ENCODE data around the gene RPS6KB2.

The RPS6KB2 gene

DNA sequence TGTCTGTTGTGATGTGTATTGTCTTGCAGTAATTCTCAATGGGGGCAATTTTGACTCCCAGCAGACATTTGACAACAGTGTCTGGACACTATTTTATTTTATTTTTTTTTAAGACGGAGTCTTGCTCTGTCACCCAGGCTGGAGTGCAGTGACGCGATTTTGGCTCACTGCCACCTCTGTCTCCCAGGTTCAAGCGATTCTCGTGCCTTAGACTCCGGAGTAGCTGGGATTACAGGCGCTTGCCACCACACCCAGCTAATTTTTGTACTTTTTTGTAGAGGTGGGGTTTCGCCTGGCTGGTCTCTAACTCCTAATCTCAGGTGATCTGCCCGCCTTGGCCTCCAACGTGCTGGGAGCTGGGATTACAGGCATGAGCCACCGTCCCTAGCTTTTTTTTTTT lies 1.4 kb downstream of the RPS6KB2 start:
- no peak for DNase-seq

DNA sequence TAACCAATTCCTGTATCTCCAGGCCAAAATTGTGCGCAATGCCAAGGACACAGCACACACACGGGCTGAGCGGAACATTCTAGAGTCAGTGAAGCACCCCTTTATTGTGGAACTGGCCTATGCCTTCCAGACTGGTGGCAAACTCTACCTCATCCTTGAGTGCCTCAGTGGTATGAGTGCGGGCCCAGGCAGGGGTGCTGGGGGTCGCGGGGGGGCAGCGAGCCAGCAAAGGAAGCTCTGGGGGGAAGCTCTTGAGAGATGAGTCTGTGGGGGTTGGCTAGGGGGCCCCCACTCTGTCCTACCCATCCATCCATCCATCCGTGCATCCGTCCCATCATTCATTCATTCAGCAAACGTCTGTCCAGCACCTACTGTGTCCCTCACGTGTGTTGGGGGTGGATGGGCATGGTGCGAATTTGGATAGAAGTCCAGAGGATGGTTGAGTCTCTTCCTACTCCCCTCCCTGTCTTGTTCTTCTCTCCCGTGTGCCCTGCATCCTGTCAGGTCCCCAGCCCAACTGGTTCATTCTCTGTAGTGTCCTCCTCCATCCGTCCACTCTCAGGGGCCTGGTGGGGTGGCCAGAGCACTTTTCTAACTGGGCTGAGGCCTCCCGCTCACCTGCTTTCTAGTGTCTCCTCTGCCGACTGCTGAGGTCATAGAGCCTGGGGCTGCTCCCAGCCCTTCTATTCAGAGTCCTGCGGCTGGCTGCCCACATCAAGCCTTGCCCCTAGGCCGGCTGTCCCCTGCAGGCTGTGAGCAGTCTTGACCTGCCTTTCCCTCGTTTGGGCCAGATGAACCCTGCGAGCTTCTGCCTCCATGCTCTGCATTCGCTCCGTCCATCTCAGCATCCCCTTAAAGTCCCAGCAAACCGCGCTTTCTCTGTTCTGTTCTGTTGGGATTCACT lies 3.3 kb downstream of the RPS6KB2 start:
- DNase-seq: no peak

DNA sequence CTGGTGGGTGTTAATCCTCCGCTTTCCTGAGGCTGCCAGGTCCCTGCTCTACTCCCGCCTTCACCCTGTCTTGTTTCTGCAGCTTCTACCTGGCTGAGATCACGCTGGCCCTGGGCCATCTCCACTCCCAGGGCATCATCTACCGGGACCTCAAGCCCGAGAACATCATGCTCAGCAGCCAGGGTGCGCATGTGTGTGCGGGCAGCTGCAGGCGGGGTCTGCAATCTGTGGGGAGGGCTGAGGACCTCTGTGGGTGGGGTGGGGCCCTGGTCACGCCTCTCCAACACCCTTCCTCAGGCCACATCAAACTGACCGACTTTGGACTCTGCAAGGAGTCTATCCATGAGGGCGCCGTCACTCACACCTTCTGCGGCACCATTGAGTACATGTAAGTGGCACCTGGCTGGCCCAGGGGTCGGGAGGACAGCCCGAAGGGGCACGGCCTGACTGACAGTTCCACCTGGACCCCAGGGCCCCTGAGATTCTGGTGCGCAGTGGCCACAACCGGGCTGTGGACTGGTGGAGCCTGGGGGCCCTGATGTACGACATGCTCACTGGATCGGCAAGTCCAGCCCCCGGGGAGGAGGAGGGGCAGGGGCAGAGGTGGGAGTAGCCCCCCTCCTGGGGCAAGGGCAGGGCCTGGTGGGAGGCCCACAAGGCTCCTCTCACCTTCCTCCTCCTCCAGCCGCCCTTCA lies 4.5 kb downstream of the RPS6KB2 start:
- no peak for DNase-seq

DNA sequence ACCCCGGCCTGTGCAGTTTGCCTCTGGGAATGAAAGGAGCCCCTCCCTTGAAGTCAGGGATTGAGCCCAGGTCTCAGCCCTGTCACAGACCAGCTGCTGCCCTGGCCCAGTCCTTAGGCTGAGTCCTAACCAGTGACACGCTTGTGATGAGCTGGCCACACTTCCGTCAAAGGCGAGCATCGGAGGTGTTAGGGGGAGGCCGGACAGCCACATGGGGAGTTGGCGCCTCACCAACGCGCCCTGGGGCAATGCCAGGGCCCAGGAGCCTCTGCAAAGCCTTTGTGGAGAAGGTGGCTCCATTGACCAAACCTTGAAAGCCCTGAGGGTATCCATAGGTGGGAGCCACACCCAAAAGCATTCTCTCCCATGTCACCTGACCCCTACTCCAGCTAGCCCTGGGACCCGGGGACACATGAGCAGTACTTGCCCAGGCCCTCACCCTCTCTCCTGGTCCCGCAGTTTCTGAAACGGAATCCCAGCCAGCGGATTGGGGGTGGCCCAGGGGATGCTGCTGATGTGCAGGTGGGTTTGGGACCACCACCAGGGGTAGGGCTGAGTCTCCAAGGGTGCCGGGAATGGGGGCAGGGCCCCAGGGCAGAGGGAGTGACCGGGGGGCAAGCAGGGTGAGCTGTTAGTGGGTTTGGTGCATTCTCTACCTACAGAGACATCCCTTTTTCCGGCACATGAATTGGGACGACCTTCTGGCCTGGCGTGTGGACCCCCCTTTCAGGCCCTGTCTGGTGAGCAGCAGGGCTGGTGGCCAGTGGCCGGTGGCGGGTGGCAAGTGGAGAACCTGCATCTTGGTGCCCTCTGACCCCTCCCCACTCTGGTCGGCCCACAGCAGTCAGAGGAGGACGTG lies 5.5 kb downstream of the RPS6KB2 start:
- peak; percentile 36 for DNase-seq

DNA sequence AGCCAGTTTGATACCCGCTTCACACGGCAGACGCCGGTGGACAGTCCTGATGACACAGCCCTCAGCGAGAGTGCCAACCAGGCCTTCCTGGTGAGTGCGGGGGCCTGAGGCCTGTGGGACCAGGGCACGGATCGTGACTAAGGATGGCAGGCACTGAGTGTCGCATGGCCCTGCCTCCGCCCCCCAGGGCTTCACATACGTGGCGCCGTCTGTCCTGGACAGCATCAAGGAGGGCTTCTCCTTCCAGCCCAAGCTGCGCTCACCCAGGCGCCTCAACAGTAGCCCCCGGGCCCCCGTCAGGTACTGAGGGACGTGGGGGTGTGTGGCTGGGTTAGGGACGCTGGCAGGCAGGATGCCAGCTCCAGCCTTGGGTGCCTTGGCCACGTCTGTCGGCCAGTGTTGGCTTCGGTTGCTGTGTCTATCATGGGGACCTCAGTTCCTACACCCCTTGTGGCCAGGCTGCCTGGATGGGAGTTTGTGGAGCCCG lies 6.1 kb downstream of the RPS6KB2 start:
- DNase-seq: peak; percentile 55

DNA sequence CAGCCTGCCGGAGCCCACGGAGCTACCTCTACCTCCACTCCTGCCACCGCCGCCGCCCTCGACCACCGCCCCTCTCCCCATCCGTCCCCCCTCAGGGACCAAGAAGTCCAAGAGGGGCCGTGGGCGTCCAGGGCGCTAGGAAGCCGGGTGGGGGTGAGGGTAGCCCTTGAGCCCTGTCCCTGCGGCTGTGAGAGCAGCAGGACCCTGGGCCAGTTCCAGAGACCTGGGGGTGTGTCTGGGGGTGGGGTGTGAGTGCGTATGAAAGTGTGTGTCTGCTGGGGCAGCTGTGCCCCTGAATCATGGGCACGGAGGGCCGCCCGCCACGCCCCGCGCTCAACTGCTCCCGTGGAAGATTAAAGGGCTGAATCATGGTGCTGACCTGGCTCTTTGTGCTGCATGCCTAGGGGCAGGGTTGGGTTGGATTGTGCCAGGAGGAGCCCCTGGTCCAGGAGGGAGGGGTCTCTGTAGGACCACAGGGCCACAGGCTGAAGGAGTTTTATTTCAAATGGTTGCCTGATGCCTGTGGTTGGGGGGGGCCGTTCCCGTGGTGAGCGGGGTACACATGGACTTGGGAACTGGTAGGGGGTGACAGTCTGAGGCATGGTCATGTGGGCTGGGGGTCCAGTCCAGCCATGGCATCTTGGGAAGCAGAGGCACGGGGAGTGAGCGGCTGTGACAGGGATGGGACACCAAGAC lies 6.9 kb downstream of the RPS6KB2 start:
- peak; percentile 47 for DNase-seq

DNA sequence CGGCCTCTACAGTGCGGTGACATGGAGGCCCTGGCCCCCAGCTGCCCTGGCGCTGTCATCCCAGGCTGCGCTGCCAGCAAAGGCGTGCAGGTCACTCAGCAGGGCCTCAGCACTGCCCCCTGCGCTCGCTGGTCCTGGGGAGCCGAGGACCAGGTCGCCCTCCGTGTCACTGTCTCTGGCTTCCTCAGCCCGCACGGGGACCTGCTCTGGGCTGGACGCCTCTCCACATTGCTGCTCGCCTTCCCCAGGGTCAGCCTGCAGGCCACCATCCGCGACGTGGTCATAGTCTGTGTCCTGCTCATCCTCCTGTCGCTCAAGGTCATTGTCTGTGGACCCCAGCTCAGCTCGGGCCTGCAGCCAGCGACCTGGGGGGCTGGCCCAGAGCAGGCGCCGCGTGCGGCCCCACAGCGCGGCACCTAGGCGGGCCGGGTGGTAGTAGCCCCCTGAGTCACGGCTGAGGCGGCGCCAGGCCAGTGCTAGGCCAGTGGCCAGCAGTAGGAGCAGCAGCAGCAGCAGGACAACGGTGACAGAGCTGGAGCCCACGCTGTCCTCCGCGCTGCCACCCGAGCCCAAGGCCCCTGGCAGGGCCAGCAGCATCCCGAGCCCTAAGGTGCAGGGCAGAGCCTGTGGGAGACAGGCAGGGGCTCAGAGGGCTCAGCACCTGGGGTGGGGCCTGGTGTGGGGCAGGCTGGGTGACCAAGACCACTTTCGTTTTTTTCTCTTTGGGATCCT lies 7.6 kb downstream of the RPS6KB2 start:
- DNase-seq: no peak

DNA sequence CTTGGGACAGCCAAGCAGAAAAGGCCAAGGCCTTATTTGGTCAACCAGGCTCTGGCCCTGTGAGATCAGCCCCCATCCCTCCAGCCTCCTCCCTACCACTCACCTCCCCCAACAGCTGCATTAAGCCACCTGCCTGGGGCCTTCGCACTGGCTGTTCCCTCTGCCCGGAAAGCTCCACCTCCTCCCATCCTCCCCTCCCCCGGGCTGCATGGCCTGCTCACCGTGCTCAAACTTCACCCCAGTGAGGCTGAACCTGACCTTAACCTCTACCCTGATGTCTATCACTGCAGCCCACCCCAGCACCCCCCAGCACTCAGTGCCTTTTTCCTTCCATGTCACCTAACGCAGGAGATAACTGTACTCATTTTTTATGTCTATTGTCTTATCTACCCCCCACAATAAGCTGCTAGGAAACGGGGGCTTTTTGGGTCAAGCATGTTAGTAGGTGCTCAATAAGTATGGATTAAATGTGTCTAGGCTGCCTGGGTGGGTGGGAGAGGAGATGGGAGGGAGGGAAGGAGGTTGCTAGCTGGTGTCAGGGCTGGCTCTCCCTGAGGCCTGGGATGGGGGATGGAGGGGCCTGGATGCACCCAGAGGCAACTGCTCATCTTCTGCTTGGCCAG lies 8.3 kb downstream of the RPS6KB2 start:
- peak; percentile 64 for DNase-seq

DNA sequence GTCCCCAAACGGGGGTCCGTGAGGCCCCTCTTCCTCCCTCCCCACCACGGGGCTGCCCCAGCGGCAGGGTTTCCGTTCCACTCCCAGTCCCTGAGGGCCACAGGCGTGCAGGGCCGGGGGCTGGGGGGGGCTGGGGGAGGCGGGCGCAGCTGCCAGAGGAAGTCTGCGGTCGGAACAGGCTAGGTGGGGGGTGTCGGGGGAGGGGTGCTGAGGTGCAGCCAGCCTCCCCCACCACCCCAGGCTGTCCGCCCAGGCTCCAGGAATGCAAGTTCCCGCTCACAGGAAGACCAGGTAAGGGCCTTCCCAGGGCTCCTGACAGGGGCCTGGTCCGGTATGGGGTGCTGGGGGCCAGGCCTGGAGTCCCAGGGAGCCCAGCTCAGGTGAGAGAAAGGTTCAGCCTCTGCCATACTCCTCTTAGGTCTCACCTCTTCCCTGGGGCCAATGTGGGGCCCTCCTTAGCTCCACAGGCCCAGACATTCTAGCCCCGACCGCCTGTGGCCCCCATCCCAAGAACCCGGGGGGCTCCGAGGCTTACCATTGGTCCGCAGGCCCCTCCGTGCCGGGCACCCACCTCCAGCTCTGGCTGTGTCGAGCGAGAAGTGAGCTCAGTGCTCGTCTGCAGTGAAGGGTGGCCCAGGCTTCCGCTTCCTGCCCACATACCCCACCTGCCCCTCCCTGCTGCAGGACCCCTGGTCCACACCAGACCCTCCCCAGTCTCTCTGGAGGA lies 9.0 kb downstream of the RPS6KB2 start, which contains the start of gene PTPRCAP:
PTPRCAP (minus strand) TSS at position 601 of the 727 bp plus-strand sequence; CDS start at position 538, 63 bp downstream.
- peak; percentile 79 for DNase-seq

DNA sequence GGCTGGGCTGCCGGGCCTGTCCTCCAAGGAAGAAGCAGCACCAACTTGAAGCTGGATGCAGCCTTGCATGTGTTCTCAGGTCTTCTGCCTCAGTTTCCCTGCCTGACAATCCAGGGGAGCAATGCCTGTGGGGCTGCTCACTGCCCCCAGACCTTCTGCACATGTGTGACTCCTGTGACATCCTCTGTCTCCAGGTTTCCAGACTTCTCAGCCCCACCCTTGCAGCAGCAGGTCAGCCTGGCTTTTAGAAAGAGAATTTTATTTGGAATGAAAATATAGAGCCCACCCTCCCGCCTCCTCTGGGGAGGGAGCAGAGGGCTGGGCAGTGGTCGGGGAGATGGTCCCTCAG lies 9.5 kb downstream of the RPS6KB2 start:
- DNase-seq: no peak

DNA sequence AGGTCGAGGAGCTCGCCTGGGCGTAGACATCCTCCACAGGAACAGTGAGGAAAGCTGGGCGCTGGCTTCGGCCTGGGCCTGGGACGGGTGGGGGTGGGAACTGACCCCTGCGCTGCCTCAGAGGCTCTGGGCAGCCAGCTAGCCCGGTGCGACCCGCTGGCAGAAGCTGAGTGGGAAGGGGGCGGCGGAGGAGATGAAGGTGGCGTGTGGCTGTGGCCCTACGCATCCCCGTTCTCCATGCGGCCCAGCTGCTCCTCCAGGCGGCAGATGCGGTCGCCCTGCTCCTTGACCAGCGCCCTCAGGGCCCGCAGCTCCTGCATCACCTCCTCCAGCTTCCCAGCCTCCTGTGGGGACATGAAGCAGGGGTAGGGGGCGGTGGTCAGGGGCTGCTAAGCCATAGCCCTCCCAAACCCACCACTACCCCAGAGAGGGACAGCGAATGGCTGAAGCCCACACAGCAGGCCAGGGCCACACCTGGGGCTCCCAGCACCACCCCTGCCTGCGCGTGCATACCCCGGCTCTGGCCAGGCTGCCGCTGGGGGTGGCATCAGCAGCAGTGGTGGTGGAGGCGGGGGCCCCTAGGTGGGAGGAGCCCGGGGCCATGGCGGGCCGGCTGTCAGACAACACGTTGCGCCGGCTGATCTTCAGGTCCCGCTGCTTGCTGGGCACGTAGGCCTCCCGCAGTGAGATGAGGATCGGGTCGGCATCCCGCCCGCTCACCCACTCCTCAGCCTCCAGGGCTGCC lies 10.0 kb downstream of the RPS6KB2 start:
- peak; percentile 80 for DNase-seq

DNA sequence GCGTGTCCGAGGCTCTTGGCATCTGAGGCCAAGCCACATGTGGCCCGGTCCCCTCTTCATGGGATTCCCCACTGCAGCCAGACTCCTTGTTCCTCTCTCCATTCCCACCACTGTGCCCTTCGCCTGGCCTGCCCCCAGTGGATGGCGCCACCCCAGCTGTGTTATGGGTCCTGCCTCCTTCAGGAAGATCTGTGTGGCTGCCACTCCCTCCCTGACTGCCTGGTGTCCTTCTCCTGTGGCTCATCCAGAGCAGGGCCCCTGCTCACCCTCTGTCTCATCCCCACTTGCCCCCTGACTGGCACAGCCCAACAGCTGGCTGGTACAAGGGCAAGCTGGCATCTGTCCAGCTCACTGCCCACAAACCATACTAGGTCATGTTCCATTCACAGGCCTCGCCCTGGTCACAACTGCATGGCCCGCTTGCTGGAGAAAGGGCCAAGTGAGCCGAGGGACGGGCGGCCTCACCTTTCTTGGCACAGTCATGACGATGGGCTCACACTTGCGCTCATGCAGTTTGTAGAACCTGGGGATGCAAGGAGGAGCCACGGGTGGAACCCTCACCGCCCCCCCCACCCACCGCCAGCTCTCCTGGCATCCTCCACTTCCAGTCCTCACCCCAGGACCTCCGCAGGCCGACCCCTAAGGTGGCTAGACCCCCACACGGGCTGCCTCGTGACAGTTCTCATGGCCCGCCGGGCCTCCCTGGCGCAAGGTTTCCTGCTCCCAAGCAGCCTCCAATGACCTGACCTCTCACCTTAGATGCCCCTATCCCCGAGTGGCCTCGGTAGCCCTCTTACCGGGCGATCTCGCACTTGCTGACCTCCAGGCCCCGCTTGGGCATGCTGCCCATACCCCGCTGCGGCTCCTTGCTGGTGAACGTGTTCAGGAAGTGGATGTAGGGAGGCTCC lies 11.3 kb downstream of the RPS6KB2 start:
- peak; percentile 47 for DNase-seq

DNA sequence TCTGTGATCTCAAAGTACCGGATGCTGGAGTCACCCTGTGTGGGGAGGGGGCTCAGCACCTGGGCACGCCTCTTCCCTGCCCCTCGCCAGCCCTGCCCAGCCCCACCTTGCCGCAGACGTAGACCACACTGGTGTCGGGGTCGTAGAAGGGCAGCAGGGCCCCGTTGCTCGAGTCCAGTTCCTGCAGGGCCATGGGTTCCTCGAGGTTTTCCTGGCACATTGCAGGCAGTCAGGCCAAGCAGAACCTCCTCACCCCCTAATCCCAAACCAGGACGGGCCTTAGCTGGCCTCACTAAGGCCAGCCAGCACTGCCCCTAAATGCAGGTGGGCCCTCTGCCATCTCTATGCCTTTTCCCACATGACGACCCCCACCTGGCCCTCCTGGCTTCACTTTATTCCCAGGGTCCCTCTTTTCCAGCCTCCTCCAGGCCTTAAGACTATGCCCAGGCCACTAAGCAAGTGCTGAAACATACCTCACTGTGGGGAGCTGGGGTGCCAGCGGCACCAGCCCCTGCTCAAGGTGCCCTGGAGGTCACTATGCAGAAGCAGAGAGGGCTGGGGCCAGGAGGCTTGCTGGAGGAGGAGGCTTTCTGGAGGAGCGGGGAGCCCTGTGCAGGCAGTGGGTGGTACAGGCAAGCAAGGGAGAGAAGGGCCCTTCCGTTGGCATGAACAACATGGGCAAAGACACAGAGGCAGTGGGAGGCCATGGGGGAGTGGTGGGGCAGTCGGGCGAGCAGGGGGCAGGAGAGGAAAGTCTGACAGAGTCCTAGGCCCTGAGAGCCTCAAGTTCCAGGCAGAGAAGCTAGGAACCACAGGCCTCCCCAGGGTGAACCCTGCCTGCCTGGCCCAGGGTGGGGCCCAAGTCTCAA lies 12.2 kb downstream of the RPS6KB2 start:
- DNase-seq: no peak

DNA sequence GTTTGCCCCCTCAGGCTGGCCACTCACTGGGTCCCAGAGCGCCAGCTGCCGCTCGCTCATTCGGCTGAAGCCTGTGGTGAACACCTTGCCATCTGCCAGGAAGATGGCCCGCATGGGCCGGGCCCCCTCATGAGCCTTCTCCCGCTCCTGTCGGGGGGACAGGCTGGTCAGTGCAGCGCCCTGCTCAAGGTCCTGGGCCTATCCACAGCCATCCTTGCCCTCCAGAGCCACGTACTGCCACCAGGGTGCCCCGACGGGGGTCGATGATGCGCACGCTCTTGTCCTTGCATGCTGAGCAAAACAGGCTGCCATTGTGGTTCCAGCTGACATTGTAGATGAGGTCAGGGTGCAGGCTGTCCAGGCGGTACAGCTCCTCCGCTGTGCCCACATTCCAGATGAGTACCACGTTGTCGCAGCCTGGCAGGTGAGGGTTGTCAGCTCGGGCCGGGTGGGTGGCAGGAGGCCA lies 12.8 kb downstream of the RPS6KB2 start:
- DNase-seq: no peak

DNA sequence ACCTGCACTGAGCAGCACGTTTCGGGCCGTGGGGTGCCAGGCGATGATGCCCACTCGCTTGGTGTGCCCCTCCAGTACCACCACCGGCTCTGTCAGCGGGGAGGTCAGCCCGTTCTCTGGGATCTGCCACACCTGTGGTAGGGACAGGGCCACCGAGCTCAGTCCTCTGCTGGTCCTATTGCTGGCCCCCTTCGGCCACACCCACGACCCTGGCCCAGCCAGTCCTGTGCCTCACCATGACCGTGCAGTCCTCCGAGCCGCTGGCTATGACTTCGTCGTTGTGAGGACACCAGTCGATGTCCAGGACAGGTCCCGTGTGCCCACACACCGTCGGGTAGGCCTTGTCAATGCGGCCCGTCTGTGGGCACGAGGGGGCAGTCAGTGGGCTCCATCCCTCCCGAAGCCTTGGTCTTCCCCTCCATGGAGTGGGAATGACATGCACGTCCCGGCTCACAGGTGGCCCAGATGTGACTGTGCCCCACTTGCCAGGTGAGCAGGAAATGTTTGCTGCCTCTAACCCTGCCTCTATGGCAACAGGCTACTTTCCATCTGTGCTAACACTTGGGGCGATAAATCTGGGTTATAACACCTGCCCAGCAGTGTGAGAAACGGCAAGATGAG lies 13.5 kb downstream of the RPS6KB2 start:
- DNase-seq: peak; percentile 46

DNA sequence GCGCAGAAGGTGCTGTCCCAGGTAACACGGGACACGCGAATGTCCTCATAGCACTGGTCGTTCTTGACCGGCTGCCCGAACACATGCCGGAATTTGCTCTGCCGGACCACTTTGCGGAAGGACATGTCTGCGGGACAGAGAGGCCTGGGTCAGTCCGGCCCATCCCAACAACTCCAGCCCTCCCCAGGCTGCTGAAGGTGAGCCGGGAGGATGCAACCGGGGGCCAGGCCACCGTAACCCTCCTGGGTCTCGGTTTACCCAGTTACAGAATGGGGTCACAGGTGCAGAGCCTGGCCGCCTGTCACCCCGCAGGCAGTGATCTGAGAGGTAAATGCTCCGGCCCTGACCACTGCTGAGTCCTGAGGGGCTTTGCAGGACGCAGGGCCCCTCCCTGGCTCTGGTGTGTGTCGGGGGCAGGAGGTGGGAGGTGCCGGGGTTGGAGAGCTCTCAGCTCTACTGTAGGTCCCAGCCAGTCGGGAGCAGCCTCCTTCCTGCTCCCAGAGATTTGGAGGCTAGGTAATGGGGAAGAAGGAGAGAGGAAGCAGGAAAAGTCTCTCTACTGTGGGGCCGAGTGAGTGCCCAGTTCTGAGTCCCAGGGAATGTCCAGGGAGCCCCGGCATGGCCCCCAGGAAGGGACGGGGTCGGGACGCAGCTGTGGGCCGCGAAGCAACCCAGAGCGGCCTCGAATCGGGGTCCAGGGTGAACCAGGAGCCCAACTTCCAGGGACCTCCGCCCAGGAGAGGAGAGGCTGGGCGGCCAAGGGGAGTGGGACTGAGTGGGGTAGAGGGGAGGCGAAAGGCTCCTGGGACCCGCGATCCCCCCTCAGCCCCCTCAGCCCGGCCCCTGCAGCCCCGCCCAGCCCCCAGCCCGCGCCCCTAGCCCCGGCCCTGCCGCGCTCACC lies 14.5 kb downstream of the RPS6KB2 start:
- no peak for DNase-seq
